ENCODE measurements around the gene ZIC3.

ZIC3 gene

GRCh38 chrX:137565318-137565904 lies 516 bp upstream of the ZIC3 start:
- Histone ChIP-seq H3K36me3 (no peaks in the 10 kb centered on the region), H3K4me1 (no peaks in the 10 kb centered on the region), H3K9me3 (no peaks in the 10 kb centered on the region), H3K4me3 (ENCODE audit: low read depth, low read length) (no peak overlapping the region), H3K27me3 (peaks cover 57% of the 10 kb centered on the region)
- DNase-seq, result no peak
- no peak for TF ChIP-seq CTCF (IDR thresholded peaks at IDR 0.05; ENCODE audit: low read depth, low read length)

DNA sequence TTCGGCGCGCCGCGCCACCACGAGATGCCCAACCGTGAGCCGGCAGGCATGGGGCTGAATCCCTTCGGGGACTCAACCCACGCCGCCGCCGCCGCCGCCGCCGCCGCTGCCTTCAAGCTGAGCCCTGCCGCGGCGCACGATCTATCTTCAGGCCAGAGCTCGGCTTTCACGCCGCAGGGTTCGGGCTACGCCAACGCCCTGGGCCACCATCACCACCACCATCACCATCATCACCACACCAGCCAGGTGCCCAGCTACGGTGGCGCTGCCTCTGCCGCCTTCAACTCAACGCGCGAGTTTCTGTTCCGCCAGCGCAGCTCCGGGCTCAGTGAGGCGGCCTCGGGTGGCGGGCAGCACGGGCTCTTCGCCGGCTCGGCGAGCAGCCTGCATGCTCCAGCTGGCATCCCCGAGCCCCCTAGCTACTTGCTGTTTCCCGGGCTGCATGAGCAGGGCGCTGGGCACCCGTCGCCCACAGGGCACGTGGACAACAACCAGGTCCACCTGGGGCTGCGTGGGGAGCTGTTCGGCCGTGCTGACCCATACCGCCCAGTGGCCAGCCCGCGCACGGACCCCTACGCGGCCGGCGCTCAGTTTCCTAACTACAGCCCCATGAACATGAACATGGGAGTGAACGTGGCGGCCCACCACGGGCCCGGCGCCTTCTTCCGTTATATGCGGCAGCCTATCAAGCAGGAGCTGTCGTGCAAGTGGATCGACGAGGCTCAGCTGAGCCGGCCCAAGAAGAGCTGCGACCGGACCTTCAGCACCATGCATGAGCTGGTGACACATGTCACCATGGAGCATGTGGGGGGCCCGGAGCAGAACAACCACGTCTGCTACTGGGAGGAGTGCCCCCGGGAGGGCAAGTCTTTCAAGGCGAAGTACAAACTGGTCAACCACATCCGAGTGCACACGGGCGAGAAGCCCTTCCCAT lies 1.1 kb downstream of the ZIC3 start:
- DNase-seq, result no peak

GRCh38 chrX:137567682-137568232 lies 1.8 kb downstream of the ZIC3 start:
- no peak for DNase-seq
- Histone ChIP-seq H3K27me3 (peaks cover 58% of the 10 kb centered on the region), H3K4me1 (no peaks in the 10 kb centered on the region), H3K9me3 (no peaks in the 10 kb centered on the region), H3K36me3 (no peaks in the 10 kb centered on the region), H3K4me3 (ENCODE audit: low read depth, low read length) (no peak overlapping the region)
- no peak for TF ChIP-seq CTCF (IDR thresholded peaks at IDR 0.05; ENCODE audit: low read depth, low read length)

More for the DNA sequence above, 1.1 kb downstream of the ZIC3 start:
- H3K27me3 ChIP-seq, result peaks cover 62% of the 10 kb centered on the region
- H3K4me3 ChIP-seq (ENCODE audit: low read depth, low read length), result no peak overlapping the region
- H3K36me3 ChIP-seq, result no peaks in the 10 kb centered on the region
- no peaks in the 10 kb centered on the region for H3K4me1 ChIP-seq
- no peak for TF ChIP-seq CTCF (IDR thresholded peaks at IDR 0.05; ENCODE audit: low read depth, low read length)
- H3K9me3 ChIP-seq, result no peaks in the 10 kb centered on the region

DNA sequence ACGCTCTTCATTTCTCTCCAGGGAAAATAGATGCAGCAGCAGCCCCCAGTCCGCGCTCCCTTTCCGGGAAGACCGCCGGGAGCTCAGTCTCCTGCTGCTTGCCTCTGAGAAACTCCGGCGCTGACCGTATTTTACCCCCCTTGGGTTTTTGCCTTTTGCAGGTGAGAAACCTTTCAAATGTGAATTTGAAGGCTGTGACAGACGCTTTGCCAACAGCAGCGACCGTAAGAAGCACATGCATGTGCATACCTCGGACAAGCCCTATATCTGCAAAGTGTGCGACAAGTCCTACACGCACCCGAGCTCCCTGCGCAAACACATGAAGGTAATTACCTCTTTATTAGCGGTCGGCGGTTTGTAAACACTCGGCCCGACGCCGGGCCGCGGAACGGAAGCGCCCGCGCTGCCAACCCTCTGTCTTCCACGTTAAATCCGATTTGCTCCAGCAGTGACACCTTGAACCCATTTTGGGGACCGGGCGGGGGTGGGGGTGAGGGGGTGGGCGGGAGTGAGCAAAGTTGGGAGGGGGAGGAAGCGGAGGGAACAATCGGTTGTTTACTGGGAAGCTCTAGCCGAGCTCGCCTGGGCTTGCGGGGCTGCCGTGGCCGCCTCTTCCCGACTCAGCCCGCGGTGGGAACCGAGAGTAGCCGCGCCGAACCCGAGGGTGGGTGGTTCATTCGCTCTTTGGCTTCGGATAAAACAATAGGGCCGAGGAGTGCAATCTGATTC lies 3.0 kb downstream of the ZIC3 start:
- no peak overlapping the region for H3K4me3 ChIP-seq (ENCODE audit: low read depth, low read length)
- no peak for TF ChIP-seq CTCF (IDR thresholded peaks at IDR 0.05; ENCODE audit: low read depth, low read length)
- H3K4me1 ChIP-seq, result no peaks in the 10 kb centered on the region
- no peaks in the 10 kb centered on the region for H3K9me3 ChIP-seq
- H3K36me3 ChIP-seq, result no peaks in the 10 kb centered on the region
- peaks cover 56% of the 10 kb centered on the region for H3K27me3 ChIP-seq
- no peak for DNase-seq

DNA sequence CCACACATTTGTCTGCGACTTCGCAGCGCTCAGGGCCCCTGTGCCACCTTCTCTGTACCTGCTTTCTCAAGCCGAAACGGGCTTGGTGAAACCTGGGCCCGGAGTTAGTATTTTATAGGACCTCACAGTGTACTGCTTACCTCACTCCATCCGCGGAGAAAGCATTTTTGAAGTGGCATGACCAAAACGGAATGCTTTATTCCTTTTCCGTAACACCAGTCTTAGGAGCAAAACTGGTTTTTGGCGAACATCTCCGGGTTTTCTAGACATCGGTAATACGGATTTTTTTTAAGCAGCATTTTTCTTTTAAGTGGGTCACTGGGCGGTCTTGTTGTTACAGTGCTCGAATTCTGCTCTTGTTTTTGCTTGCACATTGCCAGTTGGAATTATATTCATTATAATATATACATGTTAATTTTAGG lies 3.6 kb downstream of the ZIC3 start:
- Histone ChIP-seq H3K4me1 (no peaks in the 10 kb centered on the region), H3K9me3 (no peaks in the 10 kb centered on the region), H3K4me3 (ENCODE audit: low read depth, low read length) (no peak overlapping the region), H3K36me3 (no peaks in the 10 kb centered on the region), H3K27me3 (peaks cover 53% of the 10 kb centered on the region)
- TF ChIP-seq CTCF (IDR thresholded peaks at IDR 0.05; ENCODE audit: low read depth, low read length), result no peak
- no peak for DNase-seq
